Skeletal muscle cell (primary cell): ENCODE measurements around the gene OR51B5.
"Not testable (repeated sequence)": the region's sequence is repeated elsewhere in the genome, so short reads cannot be mapped to it uniquely, and the experiment has no call there.

ENCODE experiments used
- DNase-seq: peaks from one replicate; pipeline ENCODE4 v3.0.0-alpha.2; 2010; ENCODE audit warnings: low read depth
- H3K4me3 ChIP-seq: 2 replicates; pipeline ENCODE4 v1.5.1; 2011; ENCODE audit warnings: low read depth, mild to moderate bottlenecking, control low read depth, low read length, moderate library complexity

The OR51B5 gene, protein sequence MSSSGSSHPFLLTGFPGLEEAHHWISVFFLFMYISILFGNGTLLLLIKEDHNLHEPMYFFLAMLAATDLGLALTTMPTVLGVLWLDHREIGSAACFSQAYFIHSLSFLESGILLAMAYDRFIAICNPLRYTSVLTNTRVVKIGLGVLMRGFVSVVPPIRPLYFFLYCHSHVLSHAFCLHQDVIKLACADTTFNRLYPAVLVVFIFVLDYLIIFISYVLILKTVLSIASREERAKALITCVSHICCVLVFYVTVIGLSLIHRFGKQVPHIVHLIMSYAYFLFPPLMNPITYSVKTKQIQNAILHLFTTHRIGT

DNA sequence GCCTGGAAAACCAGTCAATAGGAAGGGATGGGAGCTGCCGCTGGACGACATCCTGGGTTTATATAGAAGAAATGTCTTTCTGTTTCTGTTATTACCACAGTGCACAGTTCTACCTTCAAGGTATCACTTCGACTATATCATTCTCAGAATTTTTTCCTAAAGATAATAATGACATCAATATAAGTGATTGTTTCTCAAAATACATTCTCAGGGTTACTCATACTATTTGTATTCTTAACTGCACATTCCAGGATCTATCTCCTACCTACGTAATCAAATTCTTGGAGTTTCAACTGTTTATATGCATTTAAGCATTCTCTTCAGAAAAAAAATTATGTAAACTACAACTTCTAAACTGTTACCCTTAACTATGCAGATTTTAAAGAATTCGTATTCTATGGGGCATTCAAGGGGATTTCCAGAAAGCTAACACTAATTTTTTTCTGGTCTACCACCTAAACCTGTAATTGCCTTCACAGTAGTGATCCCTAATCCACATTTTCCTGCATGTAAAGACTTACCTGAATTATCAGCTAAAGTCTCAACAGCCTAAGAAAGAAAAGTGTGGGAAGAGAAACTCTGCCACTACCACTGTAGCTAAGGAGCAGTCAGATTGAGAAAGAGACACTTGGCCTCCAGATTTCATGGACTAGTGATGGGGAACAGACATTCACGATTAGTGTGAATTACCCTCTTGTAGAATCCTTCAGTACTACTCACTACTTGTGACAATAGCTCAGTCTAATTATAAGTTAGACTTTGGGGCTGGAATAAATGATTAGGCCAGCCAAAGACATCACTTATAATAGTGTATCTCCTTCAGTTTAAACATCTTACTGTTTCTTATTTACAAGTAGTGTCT lies at the start of gene OR51B5:
Gene OR51B5, minus strand, starts transcription at position 51 of the 862 bp plus-strand sequence. Its CDS starts 0 bp downstream, at position 51.
- no peak for DNase-seq
- H3K4me3 ChIP-seq: no peak within 1 kb of the TSS

DNA sequence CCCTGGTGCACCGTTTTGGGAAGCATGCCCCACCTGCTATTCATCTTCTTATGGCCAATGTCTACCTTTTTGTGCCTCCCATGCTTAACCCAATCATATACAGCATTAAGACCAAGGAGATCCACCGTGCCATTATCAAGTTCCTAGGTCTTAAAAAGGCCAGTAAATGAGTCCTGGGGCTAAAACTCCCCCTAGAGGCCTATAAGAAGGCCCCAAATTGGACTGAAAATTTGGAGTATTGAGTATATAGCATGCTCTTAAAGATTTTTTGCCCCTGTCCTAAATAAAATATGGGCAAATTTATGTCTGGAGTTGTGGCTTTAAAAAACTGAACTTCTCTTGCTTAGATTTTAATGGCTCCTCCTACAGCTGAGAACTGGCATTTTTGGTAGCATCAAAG lies 46.9 kb upstream of the OR51B5 start:
- DNase-seq: no peak
- H3K4me3 ChIP-seq: no peak overlapping the region

DNA sequence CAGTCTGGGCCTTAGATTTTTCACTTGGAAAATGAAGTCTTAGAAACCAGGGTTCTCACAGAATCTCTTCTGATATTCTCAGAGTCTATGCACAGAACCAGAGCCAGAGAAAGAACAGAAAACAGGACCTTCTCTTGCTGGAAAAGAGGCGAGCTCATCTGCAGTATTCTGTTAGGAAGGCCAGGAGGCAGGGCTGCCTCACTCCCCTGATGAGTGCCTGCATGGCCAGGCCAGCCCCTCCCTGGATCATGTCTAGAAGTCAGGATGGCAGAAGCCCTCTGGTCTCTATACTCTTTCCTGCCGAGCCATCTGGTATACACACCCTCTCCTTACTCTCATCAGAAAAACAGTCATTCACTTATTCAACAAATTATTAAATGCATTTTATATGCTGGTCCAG lies 41.0 kb upstream of the OR51B5 start:
- no peak for DNase-seq
- H3K4me3 ChIP-seq: no peak overlapping the region

DNA sequence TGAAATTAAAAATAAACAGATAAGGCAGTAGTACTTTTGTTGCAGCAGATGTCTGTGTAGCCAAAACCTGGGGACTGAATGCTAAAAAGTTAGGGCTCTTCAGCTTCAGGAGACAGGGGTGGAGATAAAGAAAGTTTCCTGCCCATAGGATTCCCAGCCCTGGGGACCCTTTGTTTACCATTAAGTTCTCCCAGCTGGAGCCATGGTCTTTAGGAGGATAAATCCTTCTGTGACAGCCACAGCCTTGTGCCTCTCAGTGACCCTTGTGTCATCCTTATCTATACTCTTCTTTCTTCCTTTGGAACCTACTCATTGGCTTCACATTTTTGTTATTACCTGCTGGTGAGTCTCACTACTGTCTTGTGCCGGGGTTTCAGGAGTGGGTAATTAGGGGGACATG lies 40.3 kb upstream of the OR51B5 start, which contains the start of gene OR51M1:
Gene OR51M1, plus strand, starts transcription at position 237 of the 400 bp plus-strand sequence. CDS start 5,587 bp downstream, outside the sequence.
- H3K4me3 ChIP-seq: no peak within 1 kb of the TSS
- DNase-seq: no peak

DNA sequence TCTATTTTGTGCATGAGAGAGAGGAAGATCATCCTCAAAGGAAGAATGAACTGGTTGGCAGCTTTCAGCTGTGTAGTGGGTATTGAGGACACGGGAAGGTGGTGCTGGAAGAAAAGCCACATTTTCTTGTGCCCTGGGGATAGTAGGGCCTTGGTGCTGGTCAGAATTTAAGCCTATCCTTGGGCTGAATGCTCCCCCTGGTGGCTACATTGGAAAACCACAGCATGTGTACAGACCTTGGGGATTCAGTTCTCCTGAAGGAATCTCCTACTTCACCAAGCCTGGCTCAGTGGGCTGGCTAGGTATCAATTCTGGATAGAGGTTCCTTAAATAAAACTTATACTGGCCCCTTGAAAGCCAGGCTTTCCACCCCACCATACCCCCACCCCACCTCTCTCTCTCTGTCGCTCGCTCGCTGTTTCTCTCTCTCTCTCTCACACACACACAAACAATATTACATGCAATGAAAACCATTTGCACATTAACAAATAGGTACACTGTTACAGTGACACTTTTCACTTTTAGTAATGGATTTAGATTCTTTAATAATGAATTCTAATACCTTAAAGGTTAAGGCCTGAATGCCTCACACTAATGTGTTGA lies 37.5 kb upstream of the OR51B5 start:
- H3K4me3 ChIP-seq: no peak overlapping the region
- peak; percentile 24 for DNase-seq

DNA sequence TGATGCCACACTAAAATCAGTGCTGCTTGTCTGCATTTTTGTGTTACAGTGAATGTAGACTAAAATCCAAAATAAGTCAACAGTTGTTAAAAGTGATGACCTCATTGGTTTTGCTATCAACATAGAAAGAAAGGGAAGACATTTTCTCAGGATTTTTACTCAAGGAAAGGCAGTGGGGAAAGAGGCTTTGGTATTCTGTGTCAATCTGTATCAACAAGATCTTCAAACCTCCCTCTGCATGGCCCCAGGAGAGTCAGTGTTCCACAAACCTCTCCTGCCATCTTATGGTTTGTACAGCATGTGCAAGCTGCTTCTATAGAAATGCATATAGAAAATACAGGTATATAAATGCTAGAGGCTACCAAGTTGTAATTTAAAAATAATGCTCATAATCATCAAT lies 26.5 kb upstream of the OR51B5 start:
- no peak overlapping the region for H3K4me3 ChIP-seq
- DNase-seq: peak; percentile 42

DNA sequence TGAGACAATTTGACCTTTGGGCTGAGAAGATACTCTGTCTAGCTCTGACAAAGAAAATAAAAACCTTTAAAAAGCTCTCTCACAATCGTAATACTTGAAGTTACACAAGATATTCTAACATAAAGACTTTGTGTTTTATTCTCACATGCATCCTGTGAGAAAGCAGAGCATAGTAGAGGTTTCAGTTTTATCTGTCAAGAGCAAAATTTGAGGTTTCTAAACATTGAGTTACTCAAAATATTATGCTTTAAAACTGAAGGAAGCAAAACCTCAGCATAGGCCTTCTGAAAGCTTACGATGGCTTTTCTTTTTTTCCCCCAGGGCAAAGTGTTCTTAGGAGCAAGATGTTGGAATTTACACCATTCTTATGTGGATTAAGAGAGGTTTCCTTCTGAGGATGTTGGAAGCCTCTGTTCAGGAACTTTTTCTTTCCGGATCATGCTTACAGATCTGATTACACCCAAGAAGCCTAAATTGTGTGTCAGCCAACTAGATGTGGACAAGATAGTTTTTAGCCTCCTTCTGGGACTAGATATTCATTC lies 25.2 kb upstream of the OR51B5 start:
- H3K4me3 ChIP-seq: no peak overlapping the region
- DNase-seq: no peak

DNA sequence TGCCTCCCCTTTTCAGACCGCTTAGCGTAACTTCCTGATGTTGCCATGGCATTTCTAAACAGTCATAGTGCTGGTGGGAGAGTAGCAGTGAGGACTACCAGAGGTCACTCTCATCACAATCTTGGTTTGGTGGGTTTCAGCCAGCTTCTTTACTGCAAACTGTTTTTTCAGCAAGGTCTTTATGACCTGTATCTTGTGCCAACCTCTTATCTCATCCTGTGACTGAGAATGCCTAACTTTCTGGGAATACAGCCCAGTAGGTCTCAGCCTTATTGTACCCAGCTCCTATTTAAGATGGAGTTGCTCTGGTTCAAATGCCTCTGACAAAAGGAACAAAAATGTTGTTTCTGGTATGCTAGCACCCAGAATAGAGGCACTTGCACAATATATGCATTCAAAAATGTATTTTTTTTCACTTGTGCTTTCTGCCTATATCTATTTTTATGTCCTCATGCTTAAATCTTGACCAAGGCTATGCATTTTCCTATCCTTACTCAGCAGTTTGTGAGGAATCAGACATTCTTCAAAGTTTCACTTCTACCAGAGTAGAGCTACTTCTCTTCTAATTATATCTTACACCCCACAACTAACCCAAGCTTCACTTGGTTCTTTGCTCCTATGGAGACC lies 24.2 kb upstream of the OR51B5 start:
- no peak overlapping the region for H3K4me3 ChIP-seq
- DNase-seq: peak; percentile 64

DNA sequence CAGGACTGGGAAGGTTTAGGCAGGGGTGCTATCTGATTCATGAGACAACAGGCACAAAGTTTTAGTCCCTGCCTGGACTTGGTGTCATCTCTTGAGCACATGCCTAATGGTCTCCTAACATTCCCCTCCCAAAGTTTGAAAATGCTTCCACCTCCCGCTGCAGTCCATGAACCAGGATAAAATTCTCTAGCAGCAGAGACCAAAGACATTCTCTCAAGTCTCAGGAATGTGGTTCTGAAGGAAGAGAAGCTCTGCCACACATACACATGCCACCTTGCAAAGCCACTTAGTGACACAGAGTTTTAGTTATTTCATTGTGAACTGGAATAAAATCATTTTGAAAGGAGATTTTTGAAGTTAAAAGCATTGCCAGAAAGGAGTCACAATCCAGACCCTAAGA lies 23.5 kb upstream of the OR51B5 start:
- no peak overlapping the region for H3K4me3 ChIP-seq
- no peak for DNase-seq

DNA sequence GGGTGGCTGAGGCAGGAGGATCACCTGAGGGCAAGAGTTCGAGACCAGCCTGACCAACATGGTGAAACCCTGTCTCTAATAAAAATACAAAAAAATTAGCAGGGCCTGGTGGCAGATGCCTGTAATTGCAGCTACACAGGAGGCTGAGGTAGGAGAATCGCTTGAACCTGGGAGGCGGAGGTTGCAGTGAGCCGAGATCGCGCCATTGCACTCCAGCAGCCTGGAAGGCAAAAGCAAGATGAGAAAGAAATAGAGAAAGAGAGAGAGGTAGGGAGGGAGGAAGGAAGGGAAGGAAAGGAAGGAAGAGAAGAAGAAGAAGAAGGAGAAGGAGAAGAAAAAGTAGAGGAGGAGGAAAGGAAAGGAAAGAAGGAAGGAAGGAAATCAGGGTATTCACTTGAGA lies 23.0 kb upstream of the OR51B5 start:
- not testable (repeated sequence) for H3K4me3 ChIP-seq, DNase-seq

DNA sequence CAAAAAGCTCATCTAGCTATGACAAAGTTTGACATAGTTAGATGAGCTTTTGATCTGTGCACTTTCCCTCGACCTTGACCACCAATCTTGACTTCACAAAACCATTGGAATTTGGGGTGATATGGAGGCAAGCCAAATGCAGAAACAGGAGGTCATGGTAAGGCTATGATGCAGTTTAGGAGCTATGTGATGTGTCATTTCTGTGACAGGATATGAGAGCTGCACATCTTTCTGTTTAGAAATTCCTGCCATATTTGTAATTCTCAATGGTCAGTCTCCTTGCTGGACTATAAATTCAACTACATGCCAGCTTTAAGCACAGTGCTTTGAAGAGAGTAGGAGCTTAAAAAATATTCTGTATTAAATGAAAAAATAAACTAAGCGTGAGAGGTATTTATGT lies 20.9 kb upstream of the OR51B5 start:
- H3K4me3 ChIP-seq: no peak overlapping the region
- DNase-seq: peak; percentile 31

DNA sequence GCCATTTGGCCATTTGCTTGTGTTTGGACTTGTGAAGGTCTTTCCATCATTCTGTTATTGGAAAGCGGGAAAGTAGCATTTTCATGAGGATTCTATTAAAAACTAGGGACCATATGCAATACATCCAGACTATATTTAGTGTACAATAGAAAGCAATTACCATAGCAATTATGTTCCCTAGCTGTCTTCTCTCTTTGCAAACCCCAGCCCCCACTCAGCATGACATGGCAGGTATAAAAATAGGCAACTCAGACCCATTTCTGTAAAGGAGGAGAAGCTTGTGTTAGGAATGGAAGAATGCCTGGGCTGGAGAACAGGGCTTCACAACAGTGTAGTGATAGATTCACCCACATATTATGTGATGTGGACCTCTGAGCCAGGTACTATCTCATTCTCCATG lies 20.4 kb upstream of the OR51B5 start:
- no peak overlapping the region for H3K4me3 ChIP-seq
- no peak for DNase-seq

DNA sequence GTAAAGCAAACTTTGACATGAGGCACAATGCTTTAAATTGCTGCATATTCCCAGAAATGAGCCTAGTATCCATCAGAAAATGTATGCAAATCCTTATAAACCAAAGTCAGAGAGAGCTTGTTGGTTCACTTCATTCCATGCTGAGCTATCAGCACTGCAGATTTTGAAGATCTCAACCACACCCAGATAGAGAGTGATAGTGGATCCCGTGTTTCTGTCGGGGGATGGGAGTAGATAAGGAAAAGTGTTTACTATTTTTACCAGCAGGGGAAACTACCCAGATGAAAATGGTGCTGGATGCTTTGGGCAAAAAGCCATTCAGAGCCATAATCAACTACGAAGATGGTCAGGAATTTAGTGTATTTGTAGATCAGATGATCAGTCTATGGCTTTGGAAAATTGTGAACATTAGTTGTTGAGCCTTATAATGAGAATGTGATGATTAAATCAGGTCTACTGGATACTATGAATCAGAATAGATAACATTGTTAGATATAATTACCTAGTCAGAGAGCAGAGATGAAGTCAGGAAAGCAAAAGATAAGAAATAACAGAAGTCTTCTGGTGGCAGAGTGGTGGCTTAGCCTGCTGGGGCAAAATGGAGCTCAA lies 18.8 kb upstream of the OR51B5 start:
- DNase-seq: no peak
- no peak overlapping the region for H3K4me3 ChIP-seq

DNA sequence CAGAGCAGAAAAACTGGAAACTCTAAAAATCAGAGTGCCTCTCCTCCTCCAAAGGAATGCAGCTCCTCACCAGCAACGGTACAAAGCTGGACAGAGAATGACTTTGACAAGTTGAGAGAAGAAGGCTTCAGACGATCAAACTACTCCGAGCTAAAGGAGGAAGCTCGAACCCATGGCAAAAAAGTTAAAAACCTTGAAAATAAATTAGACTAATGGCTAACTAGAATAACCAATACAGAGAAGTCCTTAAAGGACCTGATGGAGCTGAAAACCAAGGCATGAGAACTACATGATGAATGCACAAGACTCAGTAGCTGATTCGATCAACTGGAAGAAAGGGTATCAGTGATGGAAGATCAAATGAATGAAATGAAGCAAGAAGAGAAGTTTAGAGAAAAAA lies 12.7 kb upstream of the OR51B5 start:
- not testable (repeated sequence) for DNase-seq, H3K4me3 ChIP-seq

DNA sequence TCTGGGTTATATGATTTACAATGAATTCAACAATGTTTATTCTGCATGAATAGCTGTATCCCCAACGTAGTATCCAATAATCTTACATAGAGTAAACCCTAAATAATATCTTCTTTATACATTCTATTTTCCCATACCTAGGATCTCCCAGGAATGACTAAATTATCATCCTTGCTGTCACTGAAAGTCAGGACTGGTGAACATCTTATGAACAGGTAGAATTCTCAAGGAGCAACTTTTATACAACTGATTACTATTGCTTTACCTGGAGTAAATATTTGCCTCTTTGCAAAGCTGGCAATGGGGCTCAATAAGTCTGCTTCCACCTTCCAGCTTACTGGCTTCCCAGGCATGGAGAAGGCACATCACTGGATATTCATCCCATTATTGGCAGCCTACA lies 7.9 kb upstream of the OR51B5 start, which contains the start of gene OR51B6:
Gene OR51B6, plus strand, starts transcription at position 301 of the 400 bp plus-strand sequence. Its CDS starts 0 bp downstream, at position 301.
- DNase-seq: no peak
- no peak within 1 kb of the TSS for H3K4me3 ChIP-seq

DNA sequence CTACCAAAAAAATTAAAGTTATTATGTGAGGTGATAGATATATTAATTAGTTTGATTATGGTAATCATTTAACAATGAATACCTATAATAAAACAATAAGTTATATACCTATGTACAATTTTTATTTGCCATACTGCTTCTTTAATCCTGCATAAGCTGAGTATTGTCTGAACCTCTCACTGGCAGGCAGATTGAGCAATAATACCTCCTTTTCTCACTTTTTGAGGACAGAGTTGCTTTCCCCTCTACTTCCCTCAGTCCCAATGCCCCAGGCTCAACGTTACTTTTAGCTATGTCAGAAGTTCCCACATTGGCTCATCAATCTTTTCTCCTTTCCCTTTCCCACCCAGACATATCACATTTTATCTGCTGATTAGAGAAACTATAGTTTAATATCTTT lies 6.2 kb upstream of the OR51B5 start:
- no peak overlapping the region for H3K4me3 ChIP-seq
- no peak for DNase-seq

DNA sequence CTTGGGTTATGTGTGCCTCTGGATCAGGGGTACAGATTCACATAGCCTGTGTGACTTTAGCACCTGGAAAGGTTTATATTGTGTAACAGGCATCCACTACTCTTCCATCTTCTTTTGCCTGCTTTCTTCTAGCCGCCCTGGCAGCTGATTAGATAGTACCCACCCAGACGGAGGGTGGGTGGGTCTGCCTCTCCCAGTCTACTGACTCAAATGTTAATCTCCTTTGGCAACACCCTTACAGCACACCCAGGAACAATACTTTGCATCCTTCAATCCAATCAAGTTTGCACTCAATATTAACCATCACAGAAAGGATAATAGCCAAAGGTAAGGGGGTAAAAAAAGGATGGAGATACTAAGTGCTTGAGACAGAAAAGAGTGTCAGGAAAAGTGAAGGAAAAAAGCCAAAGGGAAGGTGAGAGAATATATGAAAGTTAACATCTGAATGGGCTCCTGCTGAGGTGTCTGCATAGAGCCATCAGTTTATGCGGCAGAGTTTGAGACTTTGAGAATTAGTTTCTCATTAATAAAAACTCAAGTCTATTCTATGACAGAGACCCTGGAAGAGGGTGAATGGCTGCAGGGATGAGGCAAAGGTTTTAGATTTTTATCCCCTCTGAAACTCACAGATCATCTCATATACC lies 5.3 kb upstream of the OR51B5 start:
- no peak for DNase-seq
- no peak overlapping the region for H3K4me3 ChIP-seq

DNA sequence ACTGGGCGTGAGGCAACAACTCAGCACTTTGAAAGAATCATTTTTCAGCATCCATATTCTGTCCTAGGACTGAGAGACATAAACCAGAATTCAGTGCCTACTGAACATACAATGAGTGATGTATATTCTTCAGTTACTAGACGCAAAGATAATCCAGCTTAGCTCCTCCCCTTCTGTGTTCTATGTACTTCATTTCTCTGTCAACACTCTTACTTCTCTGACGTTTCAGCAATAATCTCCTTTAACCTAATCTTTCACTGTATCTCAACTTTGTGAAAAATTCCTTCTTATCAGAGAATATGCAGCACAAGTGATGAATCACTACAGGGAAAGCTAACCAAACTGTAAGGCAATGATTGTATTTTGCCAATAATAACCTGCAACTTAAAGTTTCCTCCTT lies 2.5 kb upstream of the OR51B5 start:
- no peak overlapping the region for H3K4me3 ChIP-seq
- no peak for DNase-seq
